Right lobe of liver (tissue), 4 donors: ENCODE results near the gene ATXN2.

Source experiments
- POLR2A ChIP-seq: fragments of 450-650 bp; IDR thresholded peaks from one replicate; pipeline ENCODE4 v1.6.1; 2017; ENCODE audit warnings: antibody characterized with exemption, mild to moderate bottlenecking
- TF ChIP-seq, protein P1 (sequence below), 4 donors: fragments of 200-600 bp in 3 of 4; fragments of 450-650 bp in 1 of 4; IDR thresholded peaks; one replicate each; pipeline versions ENCODE4 v1.5.1 to v1.8.0; 2016 to 2022; ENCODE audit warnings: antibody characterized with exemption in 4 of 4, mild to moderate bottlenecking in 2 of 4
- donor health status: DM: no; HTN: no; CAD: no.
- donor health status: DM: no; HTN: no; CAD: no.
- donor health status: DM: no; HTN: yes; CAD: no.

DNA sequence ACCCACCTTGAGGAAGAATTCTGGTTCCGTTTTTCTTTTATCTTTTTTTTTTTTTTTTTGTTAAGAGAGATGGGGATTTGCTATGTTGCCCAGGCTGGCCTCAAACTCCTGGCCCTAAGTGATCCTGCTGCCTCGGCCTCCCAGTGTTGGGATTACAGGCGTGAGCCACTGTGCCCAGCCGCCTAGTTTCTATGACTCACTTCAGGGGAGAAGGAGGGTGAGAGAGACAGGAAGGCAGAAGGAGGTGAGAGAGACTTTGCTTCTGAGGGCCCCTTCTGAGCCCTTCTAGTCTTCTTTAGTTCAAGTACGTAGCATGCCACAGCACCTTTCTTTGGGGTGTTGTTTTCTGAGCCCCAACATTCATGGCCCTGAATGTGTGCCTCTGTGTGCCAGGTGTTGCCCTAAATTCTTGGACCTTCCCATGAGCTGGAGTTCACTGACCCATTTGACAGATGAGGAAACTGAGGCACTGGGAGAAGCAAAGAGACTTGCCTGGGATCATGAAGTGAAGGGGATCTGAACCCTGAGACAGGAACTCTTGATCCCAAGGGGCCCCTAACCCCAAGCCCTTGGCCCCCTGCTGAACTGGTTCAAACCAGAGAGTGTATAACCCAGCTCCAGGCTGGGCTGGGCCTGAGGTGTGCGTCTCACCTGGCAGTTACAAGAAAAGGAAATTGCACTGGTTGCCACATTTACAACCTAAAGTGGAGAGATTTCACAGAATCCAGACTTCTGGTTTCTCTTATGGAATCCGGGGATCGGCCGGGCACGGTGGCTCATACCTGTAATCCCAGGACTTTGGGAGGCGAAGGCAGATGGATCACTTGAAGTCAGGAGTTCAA lies 172.6 kb downstream of the ATXN2 start:
- TF ChIP-seq, protein P1, sequence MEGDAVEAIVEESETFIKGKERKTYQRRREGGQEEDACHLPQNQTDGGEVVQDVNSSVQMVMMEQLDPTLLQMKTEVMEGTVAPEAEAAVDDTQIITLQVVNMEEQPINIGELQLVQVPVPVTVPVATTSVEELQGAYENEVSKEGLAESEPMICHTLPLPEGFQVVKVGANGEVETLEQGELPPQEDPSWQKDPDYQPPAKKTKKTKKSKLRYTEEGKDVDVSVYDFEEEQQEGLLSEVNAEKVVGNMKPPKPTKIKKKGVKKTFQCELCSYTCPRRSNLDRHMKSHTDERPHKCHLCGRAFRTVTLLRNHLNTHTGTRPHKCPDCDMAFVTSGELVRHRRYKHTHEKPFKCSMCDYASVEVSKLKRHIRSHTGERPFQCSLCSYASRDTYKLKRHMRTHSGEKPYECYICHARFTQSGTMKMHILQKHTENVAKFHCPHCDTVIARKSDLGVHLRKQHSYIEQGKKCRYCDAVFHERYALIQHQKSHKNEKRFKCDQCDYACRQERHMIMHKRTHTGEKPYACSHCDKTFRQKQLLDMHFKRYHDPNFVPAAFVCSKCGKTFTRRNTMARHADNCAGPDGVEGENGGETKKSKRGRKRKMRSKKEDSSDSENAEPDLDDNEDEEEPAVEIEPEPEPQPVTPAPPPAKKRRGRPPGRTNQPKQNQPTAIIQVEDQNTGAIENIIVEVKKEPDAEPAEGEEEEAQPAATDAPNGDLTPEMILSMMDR (IDR thresholded peaks at IDR 0.05): no peak
- TF ChIP-seq POLR2A: no peak
